HG03469 (cell line): ENCODE data around the gene ADGRD1.

ENCODE experiments used
- ATAC-seq: cut with Tn5 transposase; IDR thresholded peaks from one replicate; pipeline ENCODE4 v1.9.1; 2021; ENCODE audit warnings: mild to moderate bottlenecking, moderate library complexity, moderate number of reproducible peaks; ENCODE audit not compliant: unreplicated experiment

Gene ADGRD1

DNA sequence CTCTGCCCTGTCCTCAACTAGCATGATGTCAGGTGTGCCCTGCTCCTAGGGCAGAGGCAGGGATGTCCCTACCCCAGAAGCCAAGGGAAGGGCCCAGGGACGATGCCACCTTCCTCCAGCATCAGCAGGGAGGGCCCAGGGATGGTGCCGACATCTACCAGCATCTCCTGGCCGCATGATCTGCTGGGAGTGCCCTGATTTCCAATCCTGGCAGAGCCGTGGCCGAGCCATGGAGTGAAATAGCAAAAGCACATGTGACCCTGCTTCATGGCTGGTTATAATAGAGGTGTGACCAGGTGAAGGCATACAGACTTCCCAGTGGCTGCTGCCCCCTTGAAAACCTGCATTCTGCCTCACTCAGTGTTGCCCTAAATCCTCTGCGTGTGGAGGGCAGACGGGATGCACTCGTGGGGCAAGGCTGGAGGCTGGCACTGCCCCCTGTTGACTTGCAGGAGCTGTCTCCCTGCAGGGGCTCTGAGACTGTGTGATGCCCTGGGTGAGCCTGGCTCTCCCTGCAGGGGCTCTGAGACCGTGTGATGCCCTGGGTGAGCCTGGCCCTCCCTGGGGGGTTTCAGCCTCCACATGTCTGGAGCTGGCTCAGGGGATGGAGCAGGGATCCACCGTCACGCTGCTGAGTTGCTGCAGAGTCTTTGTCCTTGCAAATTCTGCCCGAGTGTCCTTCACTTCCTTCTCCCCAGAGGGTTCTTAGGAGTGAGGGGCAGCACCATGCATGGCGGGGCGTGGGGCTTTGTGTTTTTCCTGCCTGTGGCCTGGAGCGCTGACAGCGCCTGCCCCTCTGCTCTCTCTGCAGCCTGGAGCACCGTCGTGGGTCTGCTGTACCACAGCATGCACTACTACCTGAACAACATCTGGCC is 51.7 kb downstream of the ADGRD1 start:
- no peak for ATAC-seq

DNA sequence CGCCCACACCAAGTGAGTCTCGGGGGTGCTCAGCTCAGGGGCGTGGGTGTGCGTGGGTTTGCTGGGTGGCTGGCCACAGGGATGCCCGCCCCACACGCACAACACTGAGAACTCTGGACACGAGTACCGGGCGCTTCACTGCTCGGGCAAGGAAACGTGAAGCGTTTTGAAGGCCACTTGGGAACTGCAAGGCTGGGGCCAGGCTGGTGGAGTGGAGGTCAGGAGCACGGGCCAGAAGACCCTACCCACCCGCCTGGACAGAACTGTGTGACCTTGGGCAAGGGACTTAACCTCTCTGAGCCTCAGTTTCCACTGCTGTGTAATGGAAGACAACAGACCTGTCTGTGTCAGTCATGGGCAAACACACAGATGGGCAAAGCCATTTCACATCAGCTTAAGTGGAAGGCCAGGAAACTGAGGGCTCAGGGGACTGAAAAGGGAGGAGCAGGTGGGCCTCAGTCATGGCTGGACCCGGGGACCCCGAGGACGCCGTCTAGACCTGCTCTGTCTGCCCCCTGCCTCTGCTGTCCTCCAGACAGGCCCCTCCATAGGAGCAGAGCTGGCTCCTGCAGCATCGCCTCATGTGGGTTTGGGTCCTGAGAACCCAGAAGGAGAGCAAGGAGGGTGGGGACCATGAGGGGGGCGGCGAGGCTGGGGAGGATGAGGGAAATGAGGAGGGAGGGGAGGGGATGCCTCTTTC is 52.5 kb downstream of the ADGRD1 start:
- no peak for ATAC-seq

DNA sequence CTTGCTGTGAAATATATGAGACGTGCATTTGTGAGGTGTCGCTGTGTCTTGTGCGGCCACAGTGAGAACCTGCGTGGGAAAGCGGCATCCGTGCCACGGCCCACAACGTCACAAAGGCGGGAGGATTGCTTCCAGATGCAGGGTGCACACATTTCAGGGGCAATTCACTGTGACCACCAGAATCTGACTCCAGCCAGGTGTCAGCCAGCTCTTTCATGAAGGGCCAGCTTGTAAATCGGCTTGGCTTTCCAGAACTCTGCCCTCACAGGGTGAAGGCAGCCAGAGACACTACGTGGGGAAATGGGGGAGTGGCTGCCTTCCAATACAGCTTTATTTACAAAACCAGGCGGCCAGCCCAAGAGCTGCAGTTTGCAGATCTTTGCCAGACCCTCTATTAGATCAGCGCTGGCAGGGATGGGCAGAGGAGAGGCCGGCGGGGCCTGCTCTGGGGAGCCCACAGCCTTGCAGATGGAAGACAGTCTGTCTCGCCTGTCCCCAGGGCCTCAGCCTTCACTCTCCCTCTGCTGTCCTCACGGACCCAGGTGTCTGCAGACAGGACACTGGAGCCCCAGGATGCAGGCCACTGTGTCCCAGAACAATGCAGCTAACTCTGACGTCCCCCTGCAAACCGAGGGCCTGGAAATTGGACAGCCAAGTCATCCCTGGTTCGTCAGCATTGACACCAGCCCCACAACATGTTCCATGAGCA is 53.5 kb downstream of the ADGRD1 start:
- no peak for ATAC-seq

DNA sequence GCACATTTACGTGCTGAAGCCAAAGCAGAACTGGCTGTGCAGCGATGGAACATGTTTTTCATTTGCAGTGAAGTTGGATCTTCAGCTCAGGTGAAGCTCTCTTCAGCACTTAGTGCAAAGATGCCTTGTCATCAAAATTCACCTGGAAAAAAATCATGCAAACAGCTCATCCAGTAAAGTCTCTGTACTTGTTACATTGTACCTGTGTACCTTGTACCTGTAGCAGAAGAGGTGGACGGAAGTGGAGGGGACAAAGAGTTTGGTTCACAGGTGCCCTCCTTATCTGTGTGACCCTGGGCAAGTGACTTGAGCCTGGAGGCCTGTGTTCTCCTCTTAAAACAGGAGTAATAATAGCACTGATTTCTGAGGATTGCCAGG is 54.0 kb downstream of the ADGRD1 start:
- no peak for ATAC-seq

DNA sequence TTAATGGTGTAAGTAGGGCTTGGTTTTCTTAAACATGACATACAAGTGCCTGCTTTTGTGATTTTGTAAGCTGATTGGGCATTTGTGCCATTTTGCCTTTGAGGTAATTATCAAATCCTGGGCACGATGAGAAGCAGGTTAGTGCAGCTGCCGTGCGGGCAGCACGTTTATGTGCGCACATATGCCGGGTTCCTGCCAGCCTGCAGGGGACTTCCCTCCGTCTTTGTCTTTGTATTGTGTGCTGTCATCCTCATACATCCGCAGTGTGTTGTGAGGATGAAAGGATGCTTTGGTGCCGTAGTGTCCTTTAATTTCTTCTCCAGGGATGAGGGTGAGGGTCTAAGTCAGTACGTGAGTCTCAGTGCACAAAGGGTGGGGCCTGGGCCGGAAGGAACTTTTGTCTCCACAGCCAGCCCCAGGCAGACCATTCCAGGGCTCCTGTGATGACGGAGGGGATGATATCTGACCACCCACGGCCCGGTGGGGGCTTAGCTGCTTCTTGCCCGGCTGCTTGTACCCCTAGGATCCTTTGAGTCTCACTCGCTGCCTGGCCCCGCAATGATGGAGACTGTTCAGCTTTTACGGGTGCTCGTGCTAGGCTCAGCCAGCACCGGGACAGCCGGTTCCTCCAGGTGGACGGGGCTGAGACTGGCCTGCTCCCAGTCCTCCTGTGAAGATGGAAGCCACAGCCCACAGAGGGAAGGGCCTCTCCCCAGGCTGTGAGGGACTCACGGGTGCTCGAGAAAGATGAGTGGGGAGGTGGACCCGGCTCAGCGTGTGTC is 54.6 kb downstream of the ADGRD1 start:
- no peak for ATAC-seq

DNA sequence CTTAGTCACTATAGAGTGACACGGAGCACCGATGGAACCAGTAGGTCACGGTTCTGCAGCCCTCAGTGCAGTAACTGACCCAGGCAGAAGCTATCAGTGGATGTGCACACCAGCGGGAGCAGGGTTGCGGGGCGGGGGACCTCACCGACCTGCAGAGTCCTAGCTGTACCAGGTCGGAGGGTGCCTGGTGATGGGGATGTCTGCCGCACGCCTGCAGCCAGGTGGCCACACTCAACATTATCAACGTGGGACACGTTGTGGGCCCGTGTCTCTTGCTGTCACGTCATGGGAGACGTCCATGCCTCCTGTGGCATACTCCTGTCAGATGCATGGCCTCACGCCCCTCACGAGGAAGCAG is 55.2 kb downstream of the ADGRD1 start:
- ATAC-seq: no peak

DNA sequence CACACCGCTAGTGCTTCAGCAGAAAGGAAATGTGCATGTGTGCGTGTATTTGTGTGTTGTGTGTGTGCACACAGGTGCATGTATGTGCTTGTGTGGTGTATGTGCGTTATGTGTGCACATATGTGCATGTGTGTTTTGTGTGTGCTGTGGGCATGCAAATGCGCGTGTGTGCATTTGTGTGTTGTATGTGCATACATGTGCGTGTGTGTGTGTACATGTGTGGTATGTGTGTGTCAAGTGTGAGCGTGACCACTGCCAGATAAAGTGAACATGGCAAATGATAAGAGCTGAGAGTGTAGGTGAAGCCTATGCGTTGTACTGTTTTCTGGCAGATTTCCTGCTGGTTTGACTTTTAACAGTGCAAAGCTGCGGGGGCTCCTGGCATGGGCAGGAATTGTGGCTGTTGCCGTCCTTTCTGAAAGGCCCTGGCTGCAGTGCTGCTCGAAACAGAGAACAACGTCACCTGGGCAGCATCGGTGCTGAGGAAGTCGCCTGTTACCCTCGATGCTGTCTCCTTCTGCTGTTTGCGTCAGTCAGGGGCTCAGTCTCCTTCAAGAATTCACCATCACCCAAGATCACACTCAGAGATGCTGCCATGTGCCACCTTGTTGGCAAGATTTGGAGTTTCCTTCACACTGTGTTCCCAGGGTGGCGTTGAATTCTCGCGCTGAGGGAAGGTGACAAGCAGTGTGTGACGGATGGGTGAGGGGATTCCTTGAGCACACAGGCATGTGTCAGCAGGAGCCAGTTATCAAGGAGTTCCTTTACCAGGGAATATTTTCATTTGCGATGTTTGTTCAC is 56.1 kb downstream of the ADGRD1 start:
- no peak for ATAC-seq

DNA sequence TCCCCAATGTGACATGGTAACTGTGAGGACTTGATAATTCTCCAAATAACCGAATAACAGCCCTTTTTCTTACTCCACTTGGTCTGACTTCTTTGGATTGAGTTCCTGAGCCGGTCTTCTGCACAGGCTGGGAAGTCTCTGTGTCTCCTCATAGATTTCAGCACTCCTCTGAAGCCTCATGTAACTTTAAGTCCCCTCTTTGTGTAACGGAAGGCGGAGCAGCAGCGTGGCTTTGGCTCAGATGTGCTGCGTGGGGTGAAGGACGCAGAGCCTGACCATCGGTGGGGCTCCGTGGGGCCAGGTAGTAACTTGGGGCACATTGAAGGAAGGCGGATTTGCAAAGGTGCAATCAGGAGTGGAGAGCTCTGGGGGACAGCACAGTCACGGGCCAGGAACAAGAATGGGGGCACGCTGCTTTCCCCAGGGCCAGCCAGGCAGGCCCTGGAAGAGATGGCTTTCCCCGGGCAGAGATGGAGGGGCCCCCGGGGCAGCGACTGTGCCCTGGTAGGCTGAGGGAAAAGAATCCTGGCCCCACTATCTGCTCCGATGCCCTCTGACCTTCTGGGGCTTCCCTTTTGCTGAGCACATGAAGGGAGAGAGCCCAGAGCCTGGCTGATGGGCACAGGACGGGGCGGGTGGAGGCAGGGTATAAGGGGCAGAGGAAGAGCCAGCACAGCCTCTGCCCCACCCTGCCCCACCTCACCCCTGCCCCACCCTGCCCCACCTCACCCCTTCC is 56.9 kb downstream of the ADGRD1 start:
- ATAC-seq: no peak

DNA sequence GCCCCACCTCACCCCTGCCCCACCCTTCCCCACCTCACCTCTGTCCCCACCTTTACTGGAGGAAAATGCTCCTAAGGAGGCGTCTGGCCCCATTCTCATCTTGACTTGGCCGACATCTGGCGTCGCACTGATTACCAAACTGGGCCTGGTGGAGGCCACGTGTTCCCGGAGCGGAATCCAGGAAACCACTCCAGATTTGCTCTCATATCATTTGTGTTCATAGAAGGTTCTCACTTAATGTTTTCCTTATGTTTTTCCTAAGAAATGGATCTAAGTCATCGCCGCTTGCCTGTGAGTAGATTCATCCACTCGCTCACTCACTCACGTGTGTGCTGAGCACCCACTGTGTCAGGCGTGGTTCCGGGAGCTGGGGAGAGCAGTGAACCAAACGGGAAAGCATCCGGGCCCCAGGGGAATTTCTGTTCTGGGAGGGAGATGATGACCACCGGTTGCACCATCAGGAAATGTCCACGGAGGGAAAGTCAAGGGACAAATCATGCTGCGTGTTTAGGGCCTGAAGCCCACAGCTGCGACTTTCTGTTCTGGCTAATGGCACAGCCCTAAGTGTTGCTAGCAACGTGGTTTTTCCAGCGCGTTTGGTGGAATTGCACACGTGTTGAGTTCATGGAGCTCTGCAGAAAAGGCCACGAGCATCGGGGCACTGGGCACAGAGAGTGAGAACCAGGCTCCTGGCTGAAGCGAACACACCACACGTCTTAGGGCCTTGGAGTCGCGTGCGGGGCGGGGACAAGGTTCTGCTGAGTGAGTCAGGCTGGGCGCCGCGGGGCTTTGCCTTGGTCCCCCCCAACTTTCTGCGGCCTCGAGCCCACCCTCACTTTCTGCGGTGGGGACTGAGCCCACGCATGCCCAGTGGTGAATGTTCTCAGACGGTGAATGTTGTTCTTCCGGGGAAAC is 57.7 kb downstream of the ADGRD1 start:
- ATAC-seq: no peak

DNA sequence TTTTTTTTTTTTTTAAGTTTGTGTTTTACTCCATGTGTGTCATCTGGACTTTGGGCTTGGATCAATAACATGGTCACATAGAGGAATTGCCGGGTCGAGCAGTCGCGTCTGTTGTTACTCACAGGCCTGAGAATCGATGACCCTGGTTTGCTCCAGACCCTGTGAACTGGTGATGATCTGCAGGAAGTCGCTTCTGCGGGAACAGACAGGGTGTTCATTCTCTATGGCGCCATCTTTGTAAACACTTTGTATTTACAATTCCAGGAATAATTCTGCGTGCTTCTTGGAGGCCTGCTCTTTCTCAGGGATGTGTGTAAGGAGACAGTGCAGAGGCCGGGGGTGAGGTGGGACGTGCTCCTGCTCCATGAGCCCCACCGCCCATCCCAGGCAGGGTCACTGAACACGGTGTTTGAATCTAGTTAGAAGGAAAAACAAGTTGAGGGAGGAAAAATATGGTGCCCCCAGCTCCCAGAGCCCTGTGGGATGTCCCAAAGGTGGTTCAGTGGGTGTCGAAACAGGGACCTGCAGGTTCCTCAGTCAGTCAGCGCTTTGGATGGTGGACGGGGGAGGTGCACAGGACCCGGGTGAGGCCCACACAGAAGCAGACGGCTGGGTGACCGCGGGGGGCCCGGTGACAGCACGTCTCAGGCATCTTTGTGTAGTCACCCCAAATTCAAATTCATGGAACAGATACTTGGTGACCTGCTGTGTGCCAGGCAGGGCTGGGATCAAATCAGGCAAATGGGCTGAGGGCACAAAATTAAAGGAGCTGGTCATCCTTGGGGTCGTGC is 58.8 kb downstream of the ADGRD1 start:
- no peak for ATAC-seq

DNA sequence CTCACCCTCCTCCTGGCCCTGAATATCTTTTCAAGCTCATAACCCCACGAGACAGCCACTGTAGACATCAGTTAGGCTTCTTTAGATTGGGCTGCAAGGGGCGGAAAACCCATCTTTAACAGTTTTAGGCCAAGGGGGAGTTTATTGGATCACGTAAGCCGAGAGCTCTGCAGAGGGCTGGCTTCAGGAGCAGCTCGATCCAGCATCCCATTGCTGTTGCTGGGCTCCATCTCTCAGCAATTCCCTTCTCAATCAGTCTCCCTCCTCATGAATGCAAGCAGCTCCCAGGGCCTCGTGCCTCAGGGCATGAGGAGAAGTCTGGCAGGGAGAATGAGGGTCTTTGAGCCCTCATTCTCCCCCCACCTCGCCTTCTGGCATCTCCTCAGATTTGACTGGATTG is 59.4 kb downstream of the ADGRD1 start:
- ATAC-seq: no peak

DNA sequence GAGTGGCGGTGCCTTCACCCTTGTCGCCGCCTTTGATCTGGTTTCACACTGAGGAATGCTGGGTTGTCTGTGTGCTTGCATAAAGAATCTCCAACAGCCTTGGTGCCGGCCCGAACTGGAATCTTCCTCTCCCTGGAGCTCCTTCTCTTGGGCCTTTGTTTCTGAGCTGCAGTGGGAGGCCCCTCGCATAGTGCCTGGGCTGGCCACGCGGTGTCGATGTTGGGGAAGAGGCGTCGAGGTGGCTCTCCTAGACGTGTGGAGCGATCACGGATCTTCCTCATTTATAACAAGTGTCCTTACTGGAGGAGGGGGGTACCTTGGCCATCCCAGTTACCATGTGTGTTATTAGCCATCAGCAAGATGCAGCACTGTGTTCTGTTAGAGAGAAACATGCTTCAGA is 60.6 kb downstream of the ADGRD1 start:
- no peak for ATAC-seq

DNA sequence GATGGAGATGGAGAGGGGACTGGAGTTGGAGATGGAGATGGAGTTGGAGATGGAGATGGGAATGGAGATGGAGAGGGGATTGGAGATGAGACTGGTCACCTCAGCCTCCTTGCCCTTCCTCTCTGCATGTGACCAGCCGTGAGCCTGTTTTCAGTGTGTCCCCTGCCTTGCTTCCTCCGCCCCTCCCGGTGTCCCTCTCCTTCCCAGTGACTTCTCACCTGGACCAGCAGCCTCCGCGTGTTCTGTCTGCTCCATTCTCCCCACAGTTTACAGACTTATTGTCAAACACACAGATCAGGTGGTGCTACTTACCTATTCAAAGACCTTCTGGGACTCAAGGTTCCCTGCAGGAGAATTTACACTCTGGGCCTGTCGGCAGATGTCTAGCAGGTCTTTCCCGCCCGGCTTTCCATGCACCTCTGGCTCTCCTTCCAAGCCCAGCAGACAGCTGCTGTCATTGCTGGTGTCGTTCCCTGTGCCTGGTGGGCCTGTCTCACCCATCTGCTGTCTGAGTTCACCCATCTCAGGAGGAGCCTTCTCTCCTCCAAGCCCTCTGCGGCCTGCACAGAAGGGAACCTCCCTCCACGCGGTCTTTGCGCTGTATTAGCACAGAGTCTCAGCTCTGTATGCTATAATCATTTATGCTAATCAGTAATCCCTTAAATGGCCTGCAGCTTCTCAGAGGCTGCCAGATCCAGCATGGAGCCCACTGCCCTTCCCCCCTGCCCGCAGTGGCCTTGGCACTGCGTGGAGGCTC is 62.1 kb downstream of the ADGRD1 start:
- no peak for ATAC-seq

DNA sequence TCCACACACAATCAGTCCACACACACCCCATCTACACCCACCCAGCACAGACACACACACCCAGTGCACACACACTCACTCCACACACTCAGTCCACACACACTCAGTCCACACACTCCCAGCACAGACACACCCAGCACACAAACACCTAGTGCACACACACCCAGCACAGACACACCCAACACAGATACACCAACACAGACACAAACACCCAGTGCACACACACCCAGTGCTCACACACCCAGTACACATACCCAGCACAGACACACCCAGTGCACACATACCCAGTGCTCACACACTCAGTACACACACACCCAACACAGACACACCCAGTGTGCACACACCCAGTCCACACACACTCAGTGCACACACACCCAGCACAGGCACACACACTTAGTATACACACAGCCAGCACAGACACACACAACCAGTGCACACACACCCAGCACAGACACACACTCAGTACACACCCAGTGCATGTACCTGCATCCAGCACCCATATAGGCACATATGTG is 63.8 kb downstream of the ADGRD1 start:
- no peak for ATAC-seq

DNA sequence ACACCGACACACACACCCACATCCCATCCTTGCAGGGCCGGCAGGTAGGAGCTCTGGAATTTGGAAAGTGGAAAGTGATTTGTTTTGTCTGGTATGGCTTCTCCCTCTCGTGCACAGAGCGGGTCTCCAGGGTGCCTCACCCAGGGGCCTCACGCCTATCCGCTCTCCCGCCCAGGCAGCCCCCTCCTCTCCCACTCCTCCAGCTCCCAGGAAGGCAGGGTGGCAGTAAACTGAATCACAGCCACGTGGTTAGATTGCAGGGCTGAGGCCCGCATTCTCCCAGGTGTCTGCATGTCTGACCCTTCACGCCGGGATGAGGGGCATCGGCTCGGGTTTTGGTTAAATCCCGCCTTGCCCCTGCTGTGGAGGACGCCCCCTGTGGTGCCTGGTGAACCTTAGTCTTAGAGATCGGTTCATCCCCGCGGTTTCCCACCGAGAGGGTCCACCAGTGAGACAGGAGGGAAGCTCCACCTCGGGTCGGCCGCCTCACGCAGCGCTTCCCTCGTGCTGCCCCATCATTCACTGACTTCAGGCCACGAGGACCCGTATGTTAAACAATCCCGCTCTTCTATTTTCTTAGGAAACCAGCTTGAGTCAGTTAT is 64.4 kb downstream of the ADGRD1 start:
- no peak for ATAC-seq

DNA sequence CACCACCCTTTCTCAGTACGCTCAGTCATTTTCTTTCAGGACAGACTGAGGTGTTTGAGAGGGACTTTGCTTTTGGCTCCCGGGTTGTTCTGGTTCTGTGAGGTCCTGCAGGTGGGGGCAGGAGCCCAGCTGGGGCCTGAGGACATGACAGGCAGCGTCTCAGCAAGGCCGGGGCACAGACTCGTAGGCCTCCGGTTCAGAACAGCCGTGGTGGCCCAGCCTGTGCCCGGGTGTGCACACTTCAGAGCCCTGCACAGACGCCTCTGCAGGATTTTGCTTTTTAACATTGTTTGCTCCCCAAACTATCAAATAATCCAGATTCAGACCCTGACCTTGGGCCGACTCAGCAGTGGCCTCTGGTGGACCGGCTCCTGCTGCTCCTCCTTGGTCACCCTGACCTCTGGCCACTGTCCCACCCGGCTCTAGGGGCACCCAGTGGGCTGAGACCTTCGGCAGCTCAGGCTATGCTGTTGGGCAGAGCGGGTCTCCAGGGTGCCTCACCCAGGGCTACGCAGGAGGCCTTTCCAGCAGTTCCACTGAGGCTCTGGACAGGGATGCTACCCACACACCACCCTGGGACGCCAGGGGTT is 65.2 kb downstream of the ADGRD1 start:
- no peak for ATAC-seq
